Naive thymus-derived CD4-positive, alpha-beta T cell (primary cell): ENCODE results near the gene SPATA16. TPM values are rescaled to one million over a fixed set of nuclear protein-coding genes. Genes with fewer than 3 reads are reported as not detected.

Experiments used
- ATAC-seq: fragments of 150-1000 bp; cut with Tn5 transposase; 2 replicates; pipeline ENCODE4 v1.10.0; 2021; ENCODE audit warnings: mild to moderate bottlenecking, moderate library complexity
- CTCF ChIA-PET: fragments of 350-600 bp; sonication (Branson Sonifier 250); formaldehyde crosslinking; loops from one replicate; lab custom pipeline; 2021; ENCODE audit warnings: antibody characterized with exemption; lab: Charles Lee
- POLR2A ChIA-PET: fragments of 350-600 bp; sonication (Branson Sonifier 250); formaldehyde crosslinking; loops from one replicate; lab custom pipeline; 2021; ENCODE audit warnings: antibody characterized with exemption, inconsistent platforms; lab: Charles Lee
- DNase-seq, 9 donors: peaks; one replicate each; pipeline versions ENCODE4 v3.0.0 to v3.0.0-alpha.2; 2020 to 2022; ENCODE audit warnings: mixed read lengths in 1 of 9
- H3K27ac ChIP-seq: one replicate; pipeline ENCODE4 v1.7.0; 2013; ENCODE audit warnings: mild to moderate bottlenecking, low read depth, low read length, moderate library complexity
- H3K27me3 ChIP-seq, 2 donors: one replicate each; pipeline ENCODE4 v1.7.0; 2013; ENCODE audit warnings: low read length in 2 of 2, mild to moderate bottlenecking in 2 of 2, moderate library complexity in 2 of 2; ENCODE audit not compliant: control insufficient read depth in 2 of 2, insufficient read depth in 2 of 2
- H3K36me3 ChIP-seq, 3 experiments: 1 replicate in 2 of 3; 2 replicates in 1 of 3; pipeline ENCODE4 v1.7.0; 2013; ENCODE audit warnings: low read length in 3 of 3, mild to moderate bottlenecking in 3 of 3, moderate library complexity in 1 of 3; ENCODE audit not compliant: insufficient read depth in 3 of 3, control insufficient read depth in 2 of 3
- H3K4me1 ChIP-seq, 2 donors: one replicate each; pipeline ENCODE4 v1.7.0; 2013; ENCODE audit warnings: low read length in 2 of 2, mild to moderate bottlenecking in 2 of 2, moderate library complexity in 1 of 2; ENCODE audit not compliant: control insufficient read depth in 2 of 2, insufficient read depth in 2 of 2
- H3K4me3 ChIP-seq: 2 replicates; pipeline ENCODE4 v1.7.0; 2013; ENCODE audit warnings: mild to moderate bottlenecking, low read length
- H3K9me3 ChIP-seq, 3 experiments: 1 replicate in 2 of 3; 2 replicates in 1 of 3; pipeline ENCODE4 v1.7.0; 2013; ENCODE audit warnings: low read length in 3 of 3; ENCODE audit not compliant: control insufficient read depth in 2 of 3
- H3K27ac Mint-ChIP-seq, 9 donors: one replicate each; pipeline ENCODE4 v1.8.0; 2020 to 2022; ENCODE audit warnings: mixed read lengths in 9 of 9, mild to moderate bottlenecking in 8 of 9, moderate library complexity in 5 of 9, inconsistent platforms in 2 of 9
- H3K27me3 Mint-ChIP-seq, 5 donors: one replicate each; pipeline ENCODE4 v1.8.0; 2021 to 2022; ENCODE audit warnings: mixed read lengths in 5 of 5, mild to moderate bottlenecking in 1 of 5
- H3K36me3 Mint-ChIP-seq, 5 donors: one replicate each; pipeline ENCODE4 v1.8.0; 2020 to 2022; ENCODE audit warnings: mixed read lengths in 5 of 5, mild to moderate bottlenecking in 3 of 5, inconsistent platforms in 1 of 5
- H3K4me1 Mint-ChIP-seq, 7 donors: one replicate each; pipeline ENCODE4 v1.8.0; 2020 to 2022; ENCODE audit warnings: mixed read lengths in 7 of 7, mild to moderate bottlenecking in 3 of 7, inconsistent platforms in 1 of 7
- H3K4me3 Mint-ChIP-seq, 10 donors: one replicate each; pipeline ENCODE4 v1.8.0; 2020 to 2022; ENCODE audit warnings: mild to moderate bottlenecking in 10 of 10, mixed read lengths in 10 of 10, moderate library complexity in 6 of 10, inconsistent platforms in 2 of 10
- H3K9me3 Mint-ChIP-seq, 11 donors: one replicate each; pipeline ENCODE4 v1.8.0; 2020 to 2022; ENCODE audit warnings: mixed read lengths in 11 of 11, mild to moderate bottlenecking in 4 of 11, inconsistent platforms in 1 of 11, moderate library complexity in 1 of 11
- intact Hi-C, 2 donors: fragments of 100-400 bp; cut with micrococcal nuclease; formaldehyde crosslinking; loops; one replicate each; pipeline ENCODE4 v1.15.1; 2023
- polyA plus RNA-seq, 2 donors: library from polyadenylated mRNA; unstranded; fragments of 300-500 nt; fragmentation: Illumina TruSeq; gene quantifications; one replicate each; pipeline ENCODE4 v1.2.3, GENCODE V29; 2021
- total RNA-seq, 6 experiments: library from RNA in 5 of 6; stranded (reverse) in 5 of 6; gene quantifications; 1 replicate in 5 of 6; 2 replicates in 1 of 6; pipeline ENCODE4 v1.2.3 and lab custom pipeline; 2021 to 2026

The SPATA16 gene
- total and polyA plus RNA-seq, 7 experiments from 2014 or later: not detected

GRCh38 chr3:173066044-173067004, 74.7 kb downstream of the SPATA16 start:
- intact Hi-C loops: no loop called here
- Histone ChIP-seq H3K9me3 (no peaks in the 10 kb centered on the region), H3K36me3 (no peaks in the 10 kb centered on the region), H3K27me3 (no peaks in the 10 kb centered on the region), H3K27ac (no peak overlapping the region), H3K4me3 (no peak overlapping the region), H3K4me1 (no peaks in the 10 kb centered on the region)
- Mint-ChIP-seq H3K27ac (no peak overlapping the region), H3K4me1 (no peaks in the 10 kb centered on the region), H3K9me3 (peaks cover 0 to 28% (median 8%) of the 10 kb centered on the region in 11 donors), H3K4me3 (no peak overlapping the region), H3K36me3 (peaks cover 0 to 4% (median 0%) of the 10 kb centered on the region in 5 donors), H3K27me3 (peaks cover 0 to 5% (median 0%) of the 10 kb centered on the region in 5 donors)
- no peak for ATAC-seq
- DNase-seq: no peak
- POLR2A ChIA-PET: no interaction called here
- CTCF ChIA-PET: no interaction called here

- H3K4me1 Mint-ChIP-seq: no peaks in the 10 kb centered on the region
- Histone ChIP-seq H3K9me3 (no peaks in the 10 kb centered on the region), H3K27ac (no peak overlapping the region), H3K27me3 (no peaks in the 10 kb centered on the region), H3K4me3 (no peak overlapping the region), H3K4me1 (no peaks in the 10 kb centered on the region), H3K36me3 (no peaks in the 10 kb centered on the region)
- peaks cover 0 to 5% (median 0%) of the 10 kb centered on the region in 5 donors for H3K27me3 Mint-ChIP-seq
- ATAC-seq (no peak), DNase-seq (no peak)
- POLR2A ChIA-PET: no interaction called here
- H3K9me3 Mint-ChIP-seq: peaks cover 0 to 23% (median 8%) of the 10 kb centered on the region in 11 donors
- intact Hi-C loops: no loop called here
- CTCF ChIA-PET: no interaction called here
- H3K27ac Mint-ChIP-seq: no peak overlapping the region
- H3K4me3 Mint-ChIP-seq: no peak overlapping the region
- H3K36me3 Mint-ChIP-seq: peaks cover 0 to 4% (median 0%) of the 10 kb centered on the region in 5 donors
Observed at GRCh38 chr3:173065543-173065981, 75.5 kb downstream of the SPATA16 start.

DNA sequence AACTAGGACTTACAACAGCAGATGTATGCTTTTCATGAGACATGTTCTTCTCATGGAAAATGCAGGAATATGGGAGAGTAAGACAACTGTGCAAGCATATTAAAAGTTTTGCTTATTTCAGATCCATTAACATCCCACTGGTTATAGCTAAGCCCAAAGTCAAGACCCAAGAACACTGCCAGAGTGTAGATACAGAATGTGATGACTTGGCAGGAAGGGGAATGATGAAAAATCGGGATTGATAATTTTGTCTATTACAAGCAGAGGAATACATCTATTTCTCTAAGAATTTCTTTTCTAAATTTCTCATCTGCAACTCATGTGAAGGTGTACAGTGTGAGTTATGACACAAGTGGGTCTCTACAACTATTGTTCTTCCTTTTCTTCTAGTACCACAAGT, 76.4 kb downstream of the SPATA16 start:
- intact Hi-C loops: no loop called here

GRCh38 chr3:173058229-173058628, 82.8 kb downstream of the SPATA16 start:
- Histone ChIP-seq H3K27ac (no peak overlapping the region), H3K4me1 (no peaks in the 10 kb centered on the region), H3K27me3 (no peaks in the 10 kb centered on the region), H3K9me3 (no peaks in the 10 kb centered on the region), H3K4me3 (no peak overlapping the region), H3K36me3 (no peaks in the 10 kb centered on the region)
- CTCF ChIA-PET: no interaction called here
- DNase-seq (no peak), ATAC-seq (no peak)
- H3K27ac Mint-ChIP-seq: no peak overlapping the region
- no peaks in the 10 kb centered on the region for H3K4me1 Mint-ChIP-seq
- H3K4me3 Mint-ChIP-seq: no peak overlapping the region
- POLR2A ChIA-PET: no interaction called here
- H3K9me3 Mint-ChIP-seq: peaks cover 0 to 4% (median 0%) of the 10 kb centered on the region in 11 donors
- no peaks in the 10 kb centered on the region for H3K36me3 Mint-ChIP-seq
- intact Hi-C loops: no loop called here
- H3K27me3 Mint-ChIP-seq: peaks cover 0 to 3% (median 0%) of the 10 kb centered on the region in 5 donors

More for the DNA sequence above, 76.4 kb downstream of the SPATA16 start:
- Mint-ChIP-seq H3K36me3 (peaks cover 0 to 4% (median 0%) of the 10 kb centered on the region in 5 donors), H3K27me3 (peaks cover 0 to 5% (median 0%) of the 10 kb centered on the region in 5 donors), H3K27ac (no peak overlapping the region), H3K4me1 (no peaks in the 10 kb centered on the region), H3K9me3 (peaks cover 0 to 23% (median 8%) of the 10 kb centered on the region in 11 donors), H3K4me3 (no peak overlapping the region)
- H3K4me3 ChIP-seq: no peak overlapping the region
- no peak overlapping the region for H3K27ac ChIP-seq
- ATAC-seq: no peak
- H3K36me3 ChIP-seq: no peaks in the 10 kb centered on the region
- no peaks in the 10 kb centered on the region for H3K9me3 ChIP-seq
- POLR2A ChIA-PET: no interaction called here
- CTCF ChIA-PET: no interaction called here
- DNase-seq: no peak
- H3K4me1 ChIP-seq: no peaks in the 10 kb centered on the region
- no peaks in the 10 kb centered on the region for H3K27me3 ChIP-seq

DNA sequence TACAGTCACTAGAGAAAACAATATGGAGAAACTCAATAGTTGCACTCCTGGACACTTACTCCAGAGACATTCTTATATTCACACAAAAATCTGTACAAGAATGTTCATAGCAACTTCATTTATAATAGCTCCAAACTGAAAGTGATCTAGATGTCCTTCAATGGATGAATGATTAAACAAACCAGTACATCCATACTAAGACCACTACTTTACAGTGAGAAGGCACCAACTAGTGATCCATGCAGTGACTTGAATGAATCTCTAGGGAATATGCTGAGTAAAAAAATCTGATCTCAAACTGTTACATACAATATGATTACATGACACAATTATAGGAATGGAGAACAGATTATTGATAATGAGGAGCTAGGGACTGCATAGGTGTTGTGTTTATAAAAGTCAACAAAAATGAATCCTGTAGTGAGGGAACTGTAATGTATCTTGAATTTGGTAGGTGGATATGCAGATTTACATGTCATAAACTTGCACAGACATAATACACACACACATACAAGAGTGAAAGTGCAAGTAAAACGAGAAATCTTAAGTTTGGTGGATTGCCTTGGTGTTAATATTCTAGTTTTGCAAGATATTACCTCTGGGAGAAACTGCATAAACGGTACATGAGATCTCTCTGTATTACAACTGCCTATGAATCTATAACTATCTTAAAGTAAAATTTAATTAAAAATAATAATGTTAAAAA, 85.7 kb downstream of the SPATA16 start:
- Histone ChIP-seq H3K36me3 (no peaks in the 10 kb centered on the region), H3K4me1 (no peaks in the 10 kb centered on the region), H3K9me3 (no peaks in the 10 kb centered on the region), H3K4me3 (no peak overlapping the region), H3K27me3 (no peaks in the 10 kb centered on the region), H3K27ac (no peak overlapping the region)
- CTCF ChIA-PET: no interaction called here
- no peak for DNase-seq
- no peak for ATAC-seq
- Mint-ChIP-seq H3K4me1 (no peaks in the 10 kb centered on the region), H3K36me3 (no peaks in the 10 kb centered on the region), H3K27me3 (no peaks in the 10 kb centered on the region), H3K9me3 (peaks cover 0 to 5% (median 0%) of the 10 kb centered on the region in 11 donors), H3K4me3 (no peak overlapping the region), H3K27ac (no peak overlapping the region)
- POLR2A ChIA-PET: no interaction called here
- intact Hi-C loops: no loop called here

- no peaks in the 10 kb centered on the region for H3K27me3 ChIP-seq
- ChIA-PET POLR2A (no interaction called here), CTCF (no interaction called here)
- no peak overlapping the region for H3K27ac ChIP-seq
- Mint-ChIP-seq H3K4me3 (no peak overlapping the region), H3K27me3 (no peaks in the 10 kb centered on the region), H3K36me3 (no peaks in the 10 kb centered on the region), H3K4me1 (no peaks in the 10 kb centered on the region), H3K27ac (no peak overlapping the region), H3K9me3 (peaks cover 0 to 5% (median 0%) of the 10 kb centered on the region in 11 donors)
- DNase-seq (no peak), ATAC-seq (no peak)
- no peaks in the 10 kb centered on the region for H3K36me3 ChIP-seq
- no peaks in the 10 kb centered on the region for H3K4me1 ChIP-seq
- no peak overlapping the region for H3K4me3 ChIP-seq
- intact Hi-C loops: loop anchor here in 1 of 2 donors (5.0 to 10.0 kb wide), 2 partner anchors 242 to 375 kb away; no protein-coding TSS in a partner anchor
- no peaks in the 10 kb centered on the region for H3K9me3 ChIP-seq
Observed at GRCh38 chr3:173049360-173049759, 91.7 kb downstream of the SPATA16 start.
